ENCODE data around the gene MRI1. TPM values are rescaled to one million over a fixed set of nuclear protein-coding genes. Genes with fewer than 3 reads are reported as not detected.

Gene MRI1
- 46.4 and 65.0 TPM in 2 replicates for total RNA-seq

GRCh38 chr19:13764101-13764807 lies at the start of gene MRI1:
TSS of gene MRI1 (plus strand) at chr19:13764522. CDS start at chr19:13764589, 67 bp downstream.

GRCh38 chr19:13774217-13775191 lies 10.2 kb downstream of the MRI1 start, which contains the start of gene C19orf53:
TSS of gene C19orf53 (plus strand) at chr19:13774456. CDS start at chr19:13774478, 22 bp downstream.

GRCh38 chr19:13794757-13795589 lies 30.7 kb downstream of the MRI1 start, which contains the start of gene ZSWIM4:
TSS of gene ZSWIM4 (plus strand) at chr19:13795443. CDS start at chr19:13795649, 206 bp downstream.

Other genes starting within 250 kb of the MRI1 start
- gene C19orf53, start 9.9 kb downstream of the MRI1 start, total RNA-seq = 47.9 and 58.8 TPM in 2 replicates
- 13.0 and 16.0 TPM in 2 replicates for gene ZSWIM4, start 30.9 kb downstream of the MRI1 start, total RNA-seq
- 1.2 TPM in 1 of 2 replicates, not detected in the other for gene NANOS3, start 112.6 kb downstream of the MRI1 start, total RNA-seq
- gene BRME1, start 141.6 kb downstream of the MRI1 start, total RNA-seq = 0.32 and 1.1 TPM in 2 replicates
- gene CC2D1A, start 141.7 kb downstream of the MRI1 start, total RNA-seq = 4.1 and 4.2 TPM in 2 replicates
- gene PODNL1, start 173.9 kb downstream of the MRI1 start, total RNA-seq = under 0.01 TPM in 1 of 2 replicates, not detected in the other
- 9.7 and 10.2 TPM in 2 replicates for gene DCAF15, start 188.0 kb downstream of the MRI1 start, total RNA-seq
- 0.97 and 1.5 TPM in 2 replicates for gene RFX1, start 241.8 kb downstream of the MRI1 start, total RNA-seq

All from epithelial cell of umbilical artery (primary cell).